Muscle layer of duodenum (tissue), 2 donors: Measurements from ENCODE around the gene POLRMT.
"Not testable (repeated sequence)": the region's sequence is repeated elsewhere in the genome, so short reads cannot be mapped to it uniquely, and the experiment has no call there.

Experiments
- H3K27ac ChIP-seq: one replicate; pipeline ENCODE4 v1.7.0; 2013; ENCODE audit warnings: mild to moderate bottlenecking, low read length
- H3K27me3 ChIP-seq: one replicate; pipeline ENCODE4 v1.7.0; 2013; ENCODE audit warnings: low read depth, mild to moderate bottlenecking, control low read depth, low read length
- H3K36me3 ChIP-seq, 2 donors: one replicate each; pipeline ENCODE4 v1.7.0; 2013; ENCODE audit warnings: low read length in 2 of 2, control low read depth in 1 of 2, mild to moderate bottlenecking in 1 of 2; ENCODE audit not compliant: insufficient read depth in 2 of 2, control insufficient read depth in 1 of 2
- H3K4me1 ChIP-seq, 2 donors: one replicate each; pipeline ENCODE4 v1.7.0; 2013; ENCODE audit warnings: low read length in 2 of 2, mild to moderate bottlenecking in 2 of 2, control low read depth in 1 of 2, moderate library complexity in 1 of 2; ENCODE audit not compliant: insufficient read depth in 2 of 2, control insufficient read depth in 1 of 2
- H3K4me3 ChIP-seq, 2 donors: one replicate each; pipeline ENCODE4 v1.7.0; 2013; ENCODE audit warnings: low read length in 2 of 2, low read depth in 1 of 2, mild to moderate bottlenecking in 1 of 2
- H3K9me3 ChIP-seq, 2 donors: one replicate each; pipeline ENCODE4 v1.7.0; 2013; ENCODE audit warnings: low read length in 2 of 2, control low read depth in 1 of 2, mild to moderate bottlenecking in 1 of 2; ENCODE audit not compliant: control insufficient read depth in 1 of 2
- donor health status: healthy.

POLRMT gene

GRCh38 chr19:605061-605971, 28.0 kb downstream of the POLRMT start:
- H3K36me3 ChIP-seq, H3K27me3 ChIP-seq, H3K27ac ChIP-seq, H3K4me1 ChIP-seq, H3K9me3 ChIP-seq, H3K4me3 ChIP-seq: not testable (repeated sequence)

DNA sequence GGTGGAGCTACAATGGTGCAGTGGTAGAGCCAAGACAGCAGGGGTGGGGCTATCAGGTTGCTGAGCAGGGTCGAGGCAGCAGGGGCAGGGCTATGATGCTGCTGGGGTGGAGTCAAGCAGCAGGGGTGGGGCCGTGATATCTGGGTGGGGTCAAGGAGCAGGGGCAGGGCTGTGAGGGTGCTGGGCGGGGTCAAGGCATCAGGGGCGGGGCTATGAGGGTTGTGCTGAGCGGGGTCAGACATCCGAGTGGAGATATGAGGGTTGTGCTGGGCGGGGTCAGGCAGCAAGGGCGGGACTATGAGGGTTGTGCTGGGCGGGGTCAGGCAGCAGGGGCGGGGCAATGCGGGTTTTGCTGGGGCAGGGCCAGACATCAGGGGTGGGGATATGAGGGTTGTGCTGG, 29.0 kb downstream of the POLRMT start:
- H3K27ac ChIP-seq, result no peak overlapping the region
- H3K27me3 ChIP-seq, result no peaks in the 10 kb centered on the region
- peaks cover 0 to 2% of the 10 kb centered on the region in 2 donors for H3K9me3 ChIP-seq
- no peak overlapping the region for H3K4me3 ChIP-seq
- no peaks in the 10 kb centered on the region for H3K36me3 ChIP-seq
- no peaks in the 10 kb centered on the region for H3K4me1 ChIP-seq

GRCh38 chr19:603779-604178, 29.6 kb downstream of the POLRMT start:
- not testable (repeated sequence) for H3K36me3 ChIP-seq

DNA sequence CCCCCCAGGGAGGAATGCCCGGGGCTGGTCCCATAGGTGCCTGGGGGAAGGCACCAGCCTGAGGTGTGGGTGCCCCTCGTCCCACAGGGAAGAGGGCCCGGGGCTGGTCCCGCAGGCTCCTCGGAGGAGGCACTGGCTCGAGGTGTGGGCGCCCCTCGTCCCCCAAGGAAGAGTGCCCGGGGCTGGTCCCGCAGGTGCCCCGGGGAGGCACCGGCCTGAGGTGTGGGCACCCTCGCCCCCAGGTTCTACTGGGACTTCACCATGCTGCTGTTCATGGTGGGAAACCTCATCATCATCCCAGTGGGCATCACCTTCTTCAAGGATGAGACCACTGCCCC, 30.1 kb downstream of the POLRMT start:
- not testable (repeated sequence) for H3K36me3 ChIP-seq, H3K27me3 ChIP-seq, H3K9me3 ChIP-seq, H3K27ac ChIP-seq, H3K4me1 ChIP-seq, H3K4me3 ChIP-seq

More at GRCh38 chr19:603779-604178, 29.6 kb downstream of the POLRMT start:
- not testable (repeated sequence) for H3K27me3 ChIP-seq, H3K9me3 ChIP-seq, H3K4me3 ChIP-seq, H3K27ac ChIP-seq, H3K4me1 ChIP-seq

DNA sequence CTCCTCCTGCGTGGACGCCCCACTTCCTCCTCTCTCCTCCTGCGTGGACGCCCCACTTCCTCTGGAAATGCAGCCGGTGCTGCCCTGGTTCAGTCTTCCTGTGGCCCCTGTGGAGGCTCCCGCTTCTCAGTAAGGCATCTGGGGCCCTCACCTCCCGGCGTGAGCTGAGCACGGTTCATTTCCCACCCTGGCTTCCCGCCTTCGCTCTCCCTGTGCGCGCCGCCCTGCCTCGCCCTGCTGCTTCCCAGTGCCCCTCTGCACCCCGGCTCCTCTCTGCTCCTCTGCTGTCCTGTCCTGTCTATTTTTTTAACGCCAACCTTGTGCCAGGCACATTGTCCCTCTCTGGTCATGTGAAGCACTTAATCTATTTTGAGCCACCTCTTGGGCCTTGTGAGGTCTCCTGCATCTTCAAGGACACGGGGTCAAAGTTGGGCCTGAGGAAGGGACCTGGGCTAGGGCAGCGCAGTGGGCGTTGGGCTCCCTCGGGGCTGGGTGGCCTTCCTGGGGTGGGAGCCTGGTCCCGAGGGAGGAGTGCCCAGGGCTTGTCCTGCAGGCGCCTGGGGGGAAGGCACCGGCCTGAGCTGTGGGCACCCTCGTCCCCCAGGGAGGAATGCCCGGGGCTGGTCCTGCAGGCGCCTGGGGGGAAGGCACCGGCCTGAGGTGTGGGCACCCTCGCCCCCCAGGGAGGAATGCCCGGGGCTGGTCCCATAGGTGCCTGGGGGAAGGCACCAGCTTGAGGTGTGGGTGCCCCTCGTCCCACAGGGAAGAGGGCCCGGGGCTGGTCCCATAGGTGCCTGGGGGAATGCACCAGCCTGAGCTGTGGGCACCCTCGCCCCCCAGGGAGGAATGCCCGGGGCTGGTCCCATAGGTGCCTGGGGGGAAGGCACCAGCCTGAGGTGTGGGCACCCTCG, 30.7 kb downstream of the POLRMT start:
- H3K27ac ChIP-seq, result no peak overlapping the region
- no peak overlapping the region for H3K4me3 ChIP-seq
- H3K9me3 ChIP-seq, result peaks cover 0 to 2% of the 10 kb centered on the region in 2 donors
- H3K4me1 ChIP-seq, result no peaks in the 10 kb centered on the region
- H3K27me3 ChIP-seq, result no peaks in the 10 kb centered on the region
- H3K36me3 ChIP-seq, result no peaks in the 10 kb centered on the region

DNA sequence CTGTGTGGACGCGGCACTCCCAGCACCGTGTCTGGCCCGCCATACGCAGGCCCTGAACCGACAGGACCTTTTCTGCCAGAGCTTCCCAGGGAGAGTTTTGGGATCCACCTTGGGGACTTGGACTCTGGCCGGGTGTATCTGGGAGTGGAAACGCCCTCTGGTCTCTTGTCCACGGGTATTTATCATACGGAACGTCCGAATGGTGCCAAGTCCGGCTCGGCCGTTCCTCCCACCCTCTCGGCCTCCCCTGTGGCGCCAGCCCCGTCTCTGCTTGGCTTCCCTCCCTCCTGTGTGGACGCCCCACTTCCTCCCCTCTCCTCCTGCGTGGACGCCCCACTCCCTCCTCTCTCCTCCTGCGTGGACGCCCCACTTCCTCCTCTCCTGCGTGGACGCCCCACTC, 31.5 kb downstream of the POLRMT start:
- Histone ChIP-seq H3K27ac (no peak overlapping the region), H3K9me3 (peaks cover 0 to 2% of the 10 kb centered on the region in 2 donors), H3K4me3 (no peak overlapping the region), H3K4me1 (no peaks in the 10 kb centered on the region), H3K36me3 (no peaks in the 10 kb centered on the region), H3K27me3 (no peaks in the 10 kb centered on the region)

- no peaks in the 10 kb centered on the region for H3K27me3 ChIP-seq
- no peaks in the 10 kb centered on the region for H3K4me1 ChIP-seq
- peaks cover 0 to 2% of the 10 kb centered on the region in 2 donors for H3K9me3 ChIP-seq
- H3K4me3 ChIP-seq, result no peak overlapping the region
- H3K27ac ChIP-seq, result no peak overlapping the region
- H3K36me3 ChIP-seq, result no peaks in the 10 kb centered on the region
Measured at GRCh38 chr19:601310-601709, 32.0 kb downstream of the POLRMT start.

GRCh38 chr19:597406-598315, 35.7 kb downstream of the POLRMT start:
- H3K27ac ChIP-seq, result no peak overlapping the region
- no peaks in the 10 kb centered on the region for H3K27me3 ChIP-seq
- peaks cover 0 to 2% of the 10 kb centered on the region in 2 donors for H3K9me3 ChIP-seq
- no peak overlapping the region for H3K4me3 ChIP-seq
- H3K4me1 ChIP-seq, result no peaks in the 10 kb centered on the region
- no peaks in the 10 kb centered on the region for H3K36me3 ChIP-seq

- Histone ChIP-seq H3K27ac (no peak overlapping the region), H3K27me3 (peaks cover 6% of the 10 kb centered on the region), H3K4me3 (no peak overlapping the region), H3K9me3 (no peaks in the 10 kb centered on the region), H3K4me1 (no peaks in the 10 kb centered on the region), H3K36me3 (no peaks in the 10 kb centered on the region)
Measured at GRCh38 chr19:596263-596655, 37.1 kb downstream of the POLRMT start.

- H3K27me3 ChIP-seq, result peaks cover 8% of the 10 kb centered on the region
- H3K9me3 ChIP-seq, result no peaks in the 10 kb centered on the region
- no peak overlapping the region for H3K27ac ChIP-seq
- H3K4me1 ChIP-seq, result peaks cover 0 to 5% of the 10 kb centered on the region in 2 donors
- no peaks in the 10 kb centered on the region for H3K36me3 ChIP-seq
- no peak overlapping the region for H3K4me3 ChIP-seq
Measured at GRCh38 chr19:595326-596262, 37.7 kb downstream of the POLRMT start.
